HG03432 (cell line): ENCODE data around the gene GLRX3.
A peak's percentile ranks its signal among the peaks of the same experiment; 100 is the strongest.
"Not testable (repeated sequence)": the region's sequence is repeated elsewhere in the genome, so short reads cannot be mapped to it uniquely, and the experiment has no call there.

Source experiments
- ATAC-seq: cut with Tn5 transposase; IDR thresholded peaks from one replicate; pipeline ENCODE4 v1.9.1; 2021; ENCODE audit warnings: mild to moderate bottlenecking, moderate library complexity; ENCODE audit not compliant: unreplicated experiment

GLRX3 gene

GRCh38 chr10:130136226-130137089, at the start of gene GLRX3:
Gene GLRX3, plus strand, starts transcription at chr10:130136391. Its CDS starts 30 bp downstream, at chr10:130136421.
- peak; percentile 87 for ATAC-seq

GRCh38 chr10:130090565-130090964, 45.6 kb upstream of the GLRX3 start:
- ATAC-seq = not testable (repeated sequence)

GRCh38 chr10:130099344-130099743, 36.8 kb upstream of the GLRX3 start:
- no peak for ATAC-seq

- no peak for ATAC-seq
Observed at GRCh38 chr10:130105724-130106123, 30.5 kb upstream of the GLRX3 start.

- ATAC-seq = not testable (repeated sequence)
Observed at GRCh38 chr10:130108146-130108545, 28.0 kb upstream of the GLRX3 start.

- ATAC-seq = no peak
Observed at GRCh38 chr10:130108934-130109604, 27.1 kb upstream of the GLRX3 start.

GRCh38 chr10:130109796-130110245, 26.4 kb upstream of the GLRX3 start:
- ATAC-seq = no peak

- ATAC-seq = peak; percentile 87
Observed at GRCh38 chr10:130110246-130111112, 25.7 kb upstream of the GLRX3 start, which contains the start of gene C10orf143. Gene C10orf143, minus strand, starts transcription at chr10:130110830. Its CDS starts 58 bp downstream, at chr10:130110772.

GRCh38 chr10:130111113-130111851, 24.9 kb upstream of the GLRX3 start:
- ATAC-seq = peak; percentile 88

- ATAC-seq = no peak
Observed at GRCh38 chr10:130111852-130112180, 24.4 kb upstream of the GLRX3 start.

GRCh38 chr10:130112821-130113220, 23.4 kb upstream of the GLRX3 start:
- ATAC-seq = no peak

GRCh38 chr10:130116942-130117341, 19.2 kb upstream of the GLRX3 start:
- ATAC-seq = not testable (repeated sequence)

GRCh38 chr10:130117535-130117934, 18.7 kb upstream of the GLRX3 start:
- ATAC-seq = not testable (repeated sequence)

- no peak for ATAC-seq
Observed at GRCh38 chr10:130121486-130122079, 14.6 kb upstream of the GLRX3 start.

- peak; percentile 98 for ATAC-seq
Observed at GRCh38 chr10:130127364-130128061, 8.7 kb upstream of the GLRX3 start.

GRCh38 chr10:130128062-130128781, 8.0 kb upstream of the GLRX3 start:
- ATAC-seq = no peak

GRCh38 chr10:130128922-130129321, 7.3 kb upstream of the GLRX3 start:
- no peak for ATAC-seq

GRCh38 chr10:130135676-130136225, 440 bp upstream of the GLRX3 start:
- peak; percentile 26 for ATAC-seq
